GM10266 (cell line): ENCODE measurements around the gene TPP1.

Experiments
- DNase-seq: peaks from one replicate; pipeline ENCODE4 v3.0.0; 2012; ENCODE audit errors: extremely low spot score
- TF ChIP-seq, protein P1 (sequence below): IDR thresholded peaks from 2 replicates; pipeline ENCODE4 v1.5.1; 2012; ENCODE audit warnings: mild to moderate bottlenecking, low read depth; ENCODE audit not compliant: control insufficient read depth, insufficient read depth; ENCODE audit errors: missing control alignments

Gene TPP1

GRCh38 chr11:6579681-6580080 lies 39.5 kb downstream of the TPP1 start:
- DNase-seq: no peak
- TF ChIP-seq, protein P1, sequence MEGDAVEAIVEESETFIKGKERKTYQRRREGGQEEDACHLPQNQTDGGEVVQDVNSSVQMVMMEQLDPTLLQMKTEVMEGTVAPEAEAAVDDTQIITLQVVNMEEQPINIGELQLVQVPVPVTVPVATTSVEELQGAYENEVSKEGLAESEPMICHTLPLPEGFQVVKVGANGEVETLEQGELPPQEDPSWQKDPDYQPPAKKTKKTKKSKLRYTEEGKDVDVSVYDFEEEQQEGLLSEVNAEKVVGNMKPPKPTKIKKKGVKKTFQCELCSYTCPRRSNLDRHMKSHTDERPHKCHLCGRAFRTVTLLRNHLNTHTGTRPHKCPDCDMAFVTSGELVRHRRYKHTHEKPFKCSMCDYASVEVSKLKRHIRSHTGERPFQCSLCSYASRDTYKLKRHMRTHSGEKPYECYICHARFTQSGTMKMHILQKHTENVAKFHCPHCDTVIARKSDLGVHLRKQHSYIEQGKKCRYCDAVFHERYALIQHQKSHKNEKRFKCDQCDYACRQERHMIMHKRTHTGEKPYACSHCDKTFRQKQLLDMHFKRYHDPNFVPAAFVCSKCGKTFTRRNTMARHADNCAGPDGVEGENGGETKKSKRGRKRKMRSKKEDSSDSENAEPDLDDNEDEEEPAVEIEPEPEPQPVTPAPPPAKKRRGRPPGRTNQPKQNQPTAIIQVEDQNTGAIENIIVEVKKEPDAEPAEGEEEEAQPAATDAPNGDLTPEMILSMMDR: no peak

GRCh38 chr11:6578134-6578533 lies 41.1 kb downstream of the TPP1 start:
- TF ChIP-seq, protein P1: no peak
- no peak for DNase-seq

DNA sequence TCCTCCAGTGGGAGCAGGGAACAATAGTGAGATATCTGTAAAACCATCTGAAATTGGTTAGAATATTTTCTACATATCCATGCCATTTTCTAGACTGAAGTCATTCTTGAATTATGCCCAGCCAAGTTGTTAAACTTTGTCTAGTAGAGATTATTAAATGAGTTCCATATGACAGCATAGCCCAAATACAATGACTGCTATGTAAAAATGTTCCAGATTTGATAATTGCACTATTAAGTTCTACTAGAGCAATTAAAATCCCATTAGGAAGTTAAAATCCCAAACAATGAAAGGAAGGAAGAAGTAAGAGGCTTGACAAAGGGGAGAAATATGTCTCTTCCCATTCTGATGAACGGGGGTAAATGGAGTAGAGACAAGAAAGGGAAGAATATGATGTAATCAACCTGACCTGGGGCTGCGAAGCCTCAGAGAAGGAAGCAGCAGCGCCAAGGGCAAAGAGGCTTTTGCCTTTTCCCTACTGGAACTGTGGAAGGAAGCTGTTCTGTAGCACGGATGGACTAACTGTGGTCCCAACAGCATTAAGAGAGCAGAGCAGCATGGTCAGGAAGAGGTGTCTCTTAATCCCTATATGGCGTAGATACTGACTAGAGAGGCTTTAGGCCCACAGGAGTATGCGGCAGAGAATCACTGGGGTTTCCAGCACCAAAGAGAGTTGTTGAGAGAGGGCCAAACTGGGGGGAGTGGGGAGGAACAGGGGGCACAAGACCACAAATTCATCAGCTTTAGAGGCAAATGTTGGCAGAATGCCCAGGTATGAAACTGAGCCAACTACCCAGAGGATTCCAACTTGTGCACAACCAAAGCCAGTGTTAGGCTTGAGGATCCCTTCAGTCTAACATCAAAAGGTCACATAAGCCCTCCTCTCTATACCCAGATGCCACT lies 42.5 kb downstream of the TPP1 start:
- DNase-seq: peak; percentile 6
- TF ChIP-seq, protein P1: no peak

- DNase-seq: no peak
- TF ChIP-seq, protein P1: no peak
Measured at GRCh38 chr11:6574816-6575715, 44.2 kb downstream of the TPP1 start.

GRCh38 chr11:6572215-6572614 lies 47.0 kb downstream of the TPP1 start:
- TF ChIP-seq, protein P1: no peak
- no peak for DNase-seq

- TF ChIP-seq, protein P1: no peak
- peak; percentile 14 for DNase-seq
Measured at GRCh38 chr11:6571434-6572008, 47.7 kb downstream of the TPP1 start.
